Measurements from ENCODE around the gene CDKN2B-AS1. TPM values are rescaled to one million over a fixed set of nuclear protein-coding genes. Genes with fewer than 3 reads are reported as not detected.

The CDKN2B-AS1 gene
- total and polyA plus RNA-seq, 2 of the 13 experiments (the other 11 are each of a cell fraction or from before 2014, with no cell fraction given): 0.64 to 2.3 TPM

DNA sequence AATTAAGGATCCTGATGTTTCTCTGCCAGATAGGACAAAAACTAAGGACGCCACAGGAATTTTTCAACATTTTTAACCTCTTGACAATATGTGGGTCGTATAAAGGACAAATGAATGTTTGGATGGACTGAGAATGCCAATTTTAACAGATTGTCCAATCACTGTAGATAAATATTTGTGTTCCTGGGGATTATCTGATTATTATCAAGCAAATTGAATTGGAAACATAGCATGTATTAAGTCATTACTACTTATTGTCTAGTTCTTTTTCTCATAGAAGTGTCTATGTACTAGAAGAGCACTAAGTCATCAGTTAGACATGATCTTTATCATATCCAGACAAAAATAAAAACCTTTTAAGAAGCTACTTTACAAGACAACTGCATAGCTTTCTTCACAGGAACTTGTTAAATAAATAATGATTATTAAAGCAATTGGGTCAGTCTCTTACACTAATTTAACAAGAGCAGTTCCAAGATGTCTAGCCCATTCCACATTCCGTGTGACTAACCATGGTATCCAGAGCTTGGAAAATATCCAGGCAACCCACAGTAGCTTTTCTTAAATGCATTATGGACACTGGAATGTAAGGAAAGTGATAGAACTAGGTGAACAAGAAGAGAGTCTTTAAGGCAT lies 142.0 kb downstream of the CDKN2B-AS1 start (continued):
- TF ChIP-seq, protein P1, sequence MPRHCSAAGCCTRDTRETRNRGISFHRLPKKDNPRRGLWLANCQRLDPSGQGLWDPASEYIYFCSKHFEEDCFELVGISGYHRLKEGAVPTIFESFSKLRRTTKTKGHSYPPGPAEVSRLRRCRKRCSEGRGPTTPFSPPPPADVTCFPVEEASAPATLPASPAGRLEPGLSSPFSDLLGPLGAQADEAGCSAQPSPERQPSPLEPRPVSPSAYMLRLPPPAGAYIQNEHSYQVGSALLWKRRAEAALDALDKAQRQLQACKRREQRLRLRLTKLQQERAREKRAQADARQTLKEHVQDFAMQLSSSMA (CRISPR knock-in tag; IDR thresholded peaks at IDR 0.05): no peak
- TF ChIP-seq SIX4 (CRISPR knock-in tag; IDR thresholded peaks at IDR 0.05) (no peak), NPAS2 (CRISPR knock-in tag; IDR thresholded peaks at IDR 0.05; ENCODE audit: borderline replicate concordance) (no peak), JDP2 (CRISPR knock-in tag; IDR thresholded peaks at IDR 0.05; ENCODE audit: borderline replicate concordance) (no peak), FOSL2 (CRISPR knock-in tag; IDR thresholded peaks at IDR 0.05) (no peak), ZNF431 (CRISPR knock-in tag; IDR thresholded peaks at IDR 0.05; ENCODE audit: borderline replicate concordance, low read depth) (no peak), ZBTB42 (CRISPR knock-in tag; IDR thresholded peaks at IDR 0.05) (no peak), ATF7 (IDR thresholded peaks at IDR 0.05) (no peak), ATF7 (CRISPR knock-in tag; IDR thresholded peaks at IDR 0.05) (no peak), AKAP8 (CRISPR knock-in tag; IDR thresholded peaks at IDR 0.05) (no peak)
- TF ChIP-seq, protein P2, sequence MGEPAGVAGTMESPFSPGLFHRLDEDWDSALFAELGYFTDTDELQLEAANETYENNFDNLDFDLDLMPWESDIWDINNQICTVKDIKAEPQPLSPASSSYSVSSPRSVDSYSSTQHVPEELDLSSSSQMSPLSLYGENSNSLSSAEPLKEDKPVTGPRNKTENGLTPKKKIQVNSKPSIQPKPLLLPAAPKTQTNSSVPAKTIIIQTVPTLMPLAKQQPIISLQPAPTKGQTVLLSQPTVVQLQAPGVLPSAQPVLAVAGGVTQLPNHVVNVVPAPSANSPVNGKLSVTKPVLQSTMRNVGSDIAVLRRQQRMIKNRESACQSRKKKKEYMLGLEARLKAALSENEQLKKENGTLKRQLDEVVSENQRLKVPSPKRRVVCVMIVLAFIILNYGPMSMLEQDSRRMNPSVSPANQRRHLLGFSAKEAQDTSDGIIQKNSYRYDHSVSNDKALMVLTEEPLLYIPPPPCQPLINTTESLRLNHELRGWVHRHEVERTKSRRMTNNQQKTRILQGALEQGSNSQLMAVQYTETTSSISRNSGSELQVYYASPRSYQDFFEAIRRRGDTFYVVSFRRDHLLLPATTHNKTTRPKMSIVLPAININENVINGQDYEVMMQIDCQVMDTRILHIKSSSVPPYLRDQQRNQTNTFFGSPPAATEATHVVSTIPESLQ (CRISPR knock-in tag; conservative IDR thresholded peaks at IDR 0.05): no peak

Data from HepG2 (cell line).